ENCODE measurements around the gene ELF3. TPM values are rescaled to one million over a fixed set of nuclear protein-coding genes. Genes with fewer than 3 reads are reported as not detected.

The ELF3 gene
- total and polyA plus RNA-seq, 2 of the 13 experiments (the other 11 are each of a cell fraction or from before 2014, with no cell fraction given), result 11.5 to 55.1 TPM

- no peak for TF ChIP-seq GMEB1 (CRISPR knock-in tag; IDR thresholded peaks at IDR 0.05; ENCODE audit: borderline replicate concordance)
- 0 out of 2 replicates have a peak, but pooled peaks have one; percentile 20 for TF ChIP-seq ZNF225 (CRISPR knock-in tag; IDR thresholded peaks at IDR 0.05)
- TF ChIP-seq, protein P1, sequence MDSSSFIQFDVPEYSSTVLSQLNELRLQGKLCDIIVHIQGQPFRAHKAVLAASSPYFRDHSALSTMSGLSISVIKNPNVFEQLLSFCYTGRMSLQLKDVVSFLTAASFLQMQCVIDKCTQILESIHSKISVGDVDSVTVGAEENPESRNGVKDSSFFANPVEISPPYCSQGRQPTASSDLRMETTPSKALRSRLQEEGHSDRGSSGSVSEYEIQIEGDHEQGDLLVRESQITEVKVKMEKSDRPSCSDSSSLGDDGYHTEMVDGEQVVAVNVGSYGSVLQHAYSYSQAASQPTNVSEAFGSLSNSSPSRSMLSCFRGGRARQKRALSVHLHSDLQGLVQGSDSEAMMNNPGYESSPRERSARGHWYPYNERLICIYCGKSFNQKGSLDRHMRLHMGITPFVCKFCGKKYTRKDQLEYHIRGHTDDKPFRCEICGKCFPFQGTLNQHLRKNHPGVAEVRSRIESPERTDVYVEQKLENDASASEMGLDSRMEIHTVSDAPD (CRISPR knock-in tag; IDR thresholded peaks at IDR 0.05), result no peak
- TF ChIP-seq, protein P2, sequence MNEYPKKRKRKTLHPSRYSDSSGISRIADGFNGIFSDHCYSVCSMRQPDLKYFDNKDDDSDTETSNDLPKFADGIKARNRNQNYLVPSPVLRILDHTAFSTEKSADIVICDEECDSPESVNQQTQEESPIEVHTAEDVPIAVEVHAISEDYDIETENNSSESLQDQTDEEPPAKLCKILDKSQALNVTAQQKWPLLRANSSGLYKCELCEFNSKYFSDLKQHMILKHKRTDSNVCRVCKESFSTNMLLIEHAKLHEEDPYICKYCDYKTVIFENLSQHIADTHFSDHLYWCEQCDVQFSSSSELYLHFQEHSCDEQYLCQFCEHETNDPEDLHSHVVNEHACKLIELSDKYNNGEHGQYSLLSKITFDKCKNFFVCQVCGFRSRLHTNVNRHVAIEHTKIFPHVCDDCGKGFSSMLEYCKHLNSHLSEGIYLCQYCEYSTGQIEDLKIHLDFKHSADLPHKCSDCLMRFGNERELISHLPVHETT (CRISPR knock-in tag; conservative IDR thresholded peaks at IDR 0.05), result no peak
- no peak for TF ChIP-seq ZFYVE20 (CRISPR knock-in tag; IDR thresholded peaks at IDR 0.05; ENCODE audit: borderline replicate concordance, low read depth)
- no peak for TF ChIP-seq ZNF558 (CRISPR knock-in tag; IDR thresholded peaks at IDR 0.05; ENCODE audit: borderline replicate concordance)
- TF ChIP-seq, protein P3, sequence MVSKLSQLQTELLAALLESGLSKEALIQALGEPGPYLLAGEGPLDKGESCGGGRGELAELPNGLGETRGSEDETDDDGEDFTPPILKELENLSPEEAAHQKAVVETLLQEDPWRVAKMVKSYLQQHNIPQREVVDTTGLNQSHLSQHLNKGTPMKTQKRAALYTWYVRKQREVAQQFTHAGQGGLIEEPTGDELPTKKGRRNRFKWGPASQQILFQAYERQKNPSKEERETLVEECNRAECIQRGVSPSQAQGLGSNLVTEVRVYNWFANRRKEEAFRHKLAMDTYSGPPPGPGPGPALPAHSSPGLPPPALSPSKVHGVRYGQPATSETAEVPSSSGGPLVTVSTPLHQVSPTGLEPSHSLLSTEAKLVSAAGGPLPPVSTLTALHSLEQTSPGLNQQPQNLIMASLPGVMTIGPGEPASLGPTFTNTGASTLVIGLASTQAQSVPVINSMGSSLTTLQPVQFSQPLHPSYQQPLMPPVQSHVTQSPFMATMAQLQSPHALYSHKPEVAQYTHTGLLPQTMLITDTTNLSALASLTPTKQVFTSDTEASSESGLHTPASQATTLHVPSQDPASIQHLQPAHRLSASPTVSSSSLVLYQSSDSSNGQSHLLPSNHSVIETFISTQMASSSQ (IDR thresholded peaks at IDR 0.05; ENCODE audit: low read depth), result peak; percentile 31; the same call in 1 of the 2 replicates
- TF ChIP-seq, protein P3 (CRISPR knock-in tag; IDR thresholded peaks at IDR 0.05; ENCODE audit: borderline replicate concordance), result 0 out of 2 replicates have a peak, but pooled peaks have one; percentile 25
- TF ChIP-seq, protein P4, sequence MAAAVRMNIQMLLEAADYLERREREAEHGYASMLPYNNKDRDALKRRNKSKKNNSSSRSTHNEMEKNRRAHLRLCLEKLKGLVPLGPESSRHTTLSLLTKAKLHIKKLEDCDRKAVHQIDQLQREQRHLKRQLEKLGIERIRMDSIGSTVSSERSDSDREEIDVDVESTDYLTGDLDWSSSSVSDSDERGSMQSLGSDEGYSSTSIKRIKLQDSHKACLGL (CRISPR knock-in tag; IDR thresholded peaks at IDR 0.05), result no peak
- TF ChIP-seq, protein P5, sequence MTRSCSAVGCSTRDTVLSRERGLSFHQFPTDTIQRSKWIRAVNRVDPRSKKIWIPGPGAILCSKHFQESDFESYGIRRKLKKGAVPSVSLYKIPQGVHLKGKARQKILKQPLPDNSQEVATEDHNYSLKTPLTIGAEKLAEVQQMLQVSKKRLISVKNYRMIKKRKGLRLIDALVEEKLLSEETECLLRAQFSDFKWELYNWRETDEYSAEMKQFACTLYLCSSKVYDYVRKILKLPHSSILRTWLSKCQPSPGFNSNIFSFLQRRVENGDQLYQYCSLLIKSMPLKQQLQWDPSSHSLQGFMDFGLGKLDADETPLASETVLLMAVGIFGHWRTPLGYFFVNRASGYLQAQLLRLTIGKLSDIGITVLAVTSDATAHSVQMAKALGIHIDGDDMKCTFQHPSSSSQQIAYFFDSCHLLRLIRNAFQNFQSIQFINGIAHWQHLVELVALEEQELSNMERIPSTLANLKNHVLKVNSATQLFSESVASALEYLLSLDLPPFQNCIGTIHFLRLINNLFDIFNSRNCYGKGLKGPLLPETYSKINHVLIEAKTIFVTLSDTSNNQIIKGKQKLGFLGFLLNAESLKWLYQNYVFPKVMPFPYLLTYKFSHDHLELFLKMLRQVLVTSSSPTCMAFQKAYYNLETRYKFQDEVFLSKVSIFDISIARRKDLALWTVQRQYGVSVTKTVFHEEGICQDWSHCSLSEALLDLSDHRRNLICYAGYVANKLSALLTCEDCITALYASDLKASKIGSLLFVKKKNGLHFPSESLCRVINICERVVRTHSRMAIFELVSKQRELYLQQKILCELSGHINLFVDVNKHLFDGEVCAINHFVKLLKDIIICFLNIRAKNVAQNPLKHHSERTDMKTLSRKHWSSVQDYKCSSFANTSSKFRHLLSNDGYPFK (CRISPR knock-in tag; IDR thresholded peaks at IDR 0.05; ENCODE audit: borderline replicate concordance), result peak; percentile 70
- no peak for TF ChIP-seq ZNF207 (IDR thresholded peaks at IDR 0.05; ENCODE audit: borderline replicate concordance)
- TF ChIP-seq SRSF4 (IDR thresholded peaks at IDR 0.05; ENCODE audit: low read depth, low read length, poor library complexity, severe bottlenecking), result no peak
- no peak for TF ChIP-seq ARHGAP35 (CRISPR knock-in tag; IDR thresholded peaks at IDR 0.05; ENCODE audit: borderline replicate concordance)
- no peak for TF ChIP-seq GZF1 (CRISPR knock-in tag; IDR thresholded peaks at IDR 0.05)
- TF ChIP-seq TBP (CRISPR knock-in tag; IDR thresholded peaks at IDR 0.05), result no peak
- TF ChIP-seq ZNF251 (CRISPR knock-in tag; IDR thresholded peaks at IDR 0.05), result no peak
These were observed 46.4 kb downstream of the ELF3 start (continued) for GRCh38 chr1:202056644-202057334.
